IMR-90 (cell line): ENCODE results near the gene TMED6. TPM values are rescaled to one million over a fixed set of nuclear protein-coding genes. Genes with fewer than 3 reads are reported as not detected.
A peak's percentile ranks its signal among the peaks of the same experiment; 100 is the strongest.

Experiments
- ATAC-seq: fragments of 200-7000 bp; cut with Tn5 transposase; 2 replicates; pipeline ENCODE4 v1.9.1; 2020; ENCODE audit warnings: low read depth, mild to moderate bottlenecking, moderate library complexity
- BruUV-seq: library from RNA; stranded (reverse); fragments of 400-500 nt; replicated peaks from 2 replicates; lab custom pipeline; 2021; lab: Mats Ljungman, UMichigan
- CTCF ChIA-PET: fragments of 300-600 bp; formaldehyde crosslinking; extraction: SDS; loops from one replicate; lab custom pipeline; 2021; ENCODE audit warnings: antibody characterized with exemption; lab: Yijun Ruan, JAX
- POLR2A ChIA-PET: fragments of 300-600 bp; sonication (Branson Sonifier 250); formaldehyde crosslinking; loops from one replicate; lab custom pipeline; 2022; ENCODE audit warnings: antibody characterized with exemption; ENCODE audit not compliant: unreplicated experiment; lab: Charles Lee
- DNase-seq: peaks from one replicate; pipeline ENCODE4 v3.0.0; 2013
- H2AFZ ChIP-seq: replicated peaks from 2 replicates; pipeline ENCODE3; 2013; ENCODE audit warnings: low read length, mild to moderate bottlenecking; ENCODE audit not compliant: poor library complexity
- H2AK5ac ChIP-seq: 2 replicates; pipeline ENCODE4 v1.6.1; 2013; ENCODE audit warnings: low read depth, low read length, inconsistent platforms
- H2AK9ac ChIP-seq: replicated peaks from 2 replicates; pipeline ENCODE3; 2013; ENCODE audit warnings: mild to moderate bottlenecking, low read depth, low read length, moderate library complexity; ENCODE audit not compliant: poor library complexity
- H2BK120ac ChIP-seq: 2 replicates; pipeline ENCODE4 v1.6.1; 2013; ENCODE audit warnings: low read depth, low read length, inconsistent platforms
- H2BK15ac ChIP-seq: 3 replicates; pipeline ENCODE4 v1.6.1; 2013; ENCODE audit warnings: low read depth, low read length, inconsistent platforms
- H2BK20ac ChIP-seq: 2 replicates; pipeline ENCODE4 v1.6.1; 2013; ENCODE audit warnings: low read depth, mild to moderate bottlenecking, inconsistent platforms, low read length, moderate library complexity
- H2BK5ac ChIP-seq: 2 replicates; pipeline ENCODE4 v1.6.1; 2013; ENCODE audit warnings: mild to moderate bottlenecking, low read depth, low read length, inconsistent platforms; ENCODE audit not compliant: poor library complexity, severe bottlenecking
- H3K14ac ChIP-seq: replicated peaks from 2 replicates; pipeline ENCODE4 v1.6.1; 2013; ENCODE audit warnings: low read depth, low read length, inconsistent platforms
- H3K18ac ChIP-seq: 2 replicates; pipeline ENCODE4 v1.6.1; 2013; ENCODE audit warnings: low read depth, low read length, control low read depth
- H3K23ac ChIP-seq: 2 replicates; pipeline ENCODE4 v1.6.1; 2013; ENCODE audit warnings: low read depth, low read length, inconsistent platforms
- H3K27ac ChIP-seq: 2 replicates; pipeline ENCODE4 v1.5.1; 2013; ENCODE audit warnings: mild to moderate bottlenecking, control low read depth, low read length; ENCODE audit not compliant: insufficient read depth
- H3K27me3 ChIP-seq: 2 replicates; pipeline ENCODE4 v1.6.1; 2013; ENCODE audit warnings: low read length; ENCODE audit not compliant: control insufficient read depth, insufficient read depth
- H3K36me3 ChIP-seq: 2 replicates; pipeline ENCODE4 v1.6.1; 2013; ENCODE audit warnings: low read length, mixed read lengths; ENCODE audit not compliant: control insufficient read depth, insufficient read depth
- H3K4ac ChIP-seq: 2 replicates; pipeline ENCODE4 v1.6.1; 2013; ENCODE audit warnings: low read depth, low read length, inconsistent platforms
- H3K4me1 ChIP-seq: 2 replicates; pipeline ENCODE4 v1.6.1; 2013; ENCODE audit warnings: low read length, mixed read lengths; ENCODE audit not compliant: control insufficient read depth, insufficient read depth
- H3K4me2 ChIP-seq: 2 replicates; pipeline ENCODE4 v1.6.1; 2013; ENCODE audit warnings: low read depth, mild to moderate bottlenecking, control low read depth, low read length, moderate library complexity
- H3K4me3 ChIP-seq: 2 replicates; pipeline ENCODE4 v1.5.1; 2013; ENCODE audit warnings: low read depth, mild to moderate bottlenecking, control low read depth, low read length, moderate library complexity; ENCODE audit not compliant: insufficient read depth
- H3K56ac ChIP-seq: 2 replicates; pipeline ENCODE4 v1.6.1; 2013; ENCODE audit warnings: low read length, inconsistent platforms; ENCODE audit not compliant: insufficient read depth; ENCODE audit errors: extremely low read depth
- H3K79me1 ChIP-seq, 2 experiments: 2 replicates each; pipeline ENCODE4 v1.6.1; 2013; ENCODE audit warnings: low read length in 2 of 2, inconsistent platforms in 1 of 2, low read depth in 1 of 2
- H3K9ac ChIP-seq: 2 replicates; pipeline ENCODE4 v1.6.1; 2013; ENCODE audit warnings: low read depth, low read length, control low read depth
- H3K9me1 ChIP-seq: 2 replicates; pipeline ENCODE4 v1.6.1; 2013; ENCODE audit warnings: low read length, inconsistent platforms; ENCODE audit not compliant: insufficient read depth
- H3K9me3 ChIP-seq: 2 replicates; pipeline ENCODE4 v1.6.1; 2013; ENCODE audit warnings: low read length; ENCODE audit not compliant: control insufficient read depth, insufficient read depth
- H4K20me1 ChIP-seq: 2 replicates; pipeline ENCODE4 v1.6.1; 2013; ENCODE audit warnings: low read length, inconsistent platforms; ENCODE audit not compliant: insufficient read depth
- H4K5ac ChIP-seq: 2 replicates; pipeline ENCODE4 v1.6.1; 2013; ENCODE audit warnings: mild to moderate bottlenecking, low read depth, low read length, control low read depth
- H4K8ac ChIP-seq, 2 experiments: 2 replicates each; pipeline ENCODE4 v1.6.1; 2013; ENCODE audit warnings: low read depth in 2 of 2, low read length in 2 of 2, control low read depth in 1 of 2, inconsistent platforms in 1 of 2
- H4K91ac ChIP-seq: 2 replicates; pipeline ENCODE4 v1.6.1; 2013; ENCODE audit warnings: low read depth, low read length, inconsistent platforms; ENCODE audit not compliant: insufficient read depth
- CHD1 ChIP-seq: IDR thresholded peaks from 2 replicates; pipeline ENCODE4 v1.6.1; 2012; ENCODE audit warnings: low read depth, low read length, improper control_type of control experiment
- MXI1 ChIP-seq: IDR thresholded peaks from 2 replicates; pipeline ENCODE4 v1.6.1; 2012; ENCODE audit warnings: low read depth, mild to moderate bottlenecking, low read length, moderate library complexity, borderline replicate concordance
- NFE2L2 ChIP-seq: fragments of 150-350 bp; IDR thresholded peaks from 2 replicates; pipeline ENCODE4 v1.6.1; 2016; ENCODE audit warnings: low read depth, mild to moderate bottlenecking, low read length
- RCOR1 ChIP-seq: IDR thresholded peaks from 2 replicates; pipeline ENCODE4 v1.6.1; 2012; ENCODE audit warnings: mild to moderate bottlenecking, low read length, improper control_type of control experiment; ENCODE audit not compliant: insufficient replicate concordance
- WGBS, 2 experiments: methylation state at CpG; one replicate each; pipeline versions ENCODE4 v1.1.5 to v1.1.7; 2013; ENCODE audit warnings: missing lambda C conversion rate in 2 of 2; ENCODE audit not compliant: insufficient read length in 1 of 2; ENCODE audit errors: extremely low coverage in 2 of 2; 5-methylcytosine and 5-hydroxymethylcytosine counted together
- dilution Hi-C: fragments of 300-500 bp; cut with HindIII; formaldehyde crosslinking; loops from one replicate; pipeline ENCODE4 v1.14.3; 2018; ENCODE audit warnings: low sequenced_read_pairs; ENCODE audit not compliant: unreplicated experiment
- in situ Hi-C: fragments of 300-500 bp; cut with MboI; formaldehyde crosslinking; loops from 3 replicates; pipeline ENCODE4 v1.14.3; 2019; ENCODE audit warnings: low sequenced_read_pairs, inconsistent platforms, mixed read lengths
- intact Hi-C: fragments of 100-400 bp; cut with micrococcal nuclease; formaldehyde crosslinking; loops from 2 replicates; pipeline ENCODE4 v1.10.0; 2022
- polyA plus RNA-seq, 3 experiments: library from polyadenylated mRNA; depleted of rRNA; stranded (reverse); fragments of >200 nt; gene quantifications; 2 replicates each; pipeline ENCODE4 v1.2.3, GENCODE V29; 2012; ENCODE audit warnings: low replicate concordance in 1 of 3
- total RNA-seq: library from RNA; depleted of rRNA; stranded (reverse); fragments of >200 nt; gene quantifications from 2 replicates; pipeline ENCODE4 v1.2.3, GENCODE V29; 2012

TMED6 gene
- total and polyA plus RNA-seq, 2 of the 4 experiments (the other 2 are of a cell fraction) = 0.10 TPM; not detected in 1

DNA sequence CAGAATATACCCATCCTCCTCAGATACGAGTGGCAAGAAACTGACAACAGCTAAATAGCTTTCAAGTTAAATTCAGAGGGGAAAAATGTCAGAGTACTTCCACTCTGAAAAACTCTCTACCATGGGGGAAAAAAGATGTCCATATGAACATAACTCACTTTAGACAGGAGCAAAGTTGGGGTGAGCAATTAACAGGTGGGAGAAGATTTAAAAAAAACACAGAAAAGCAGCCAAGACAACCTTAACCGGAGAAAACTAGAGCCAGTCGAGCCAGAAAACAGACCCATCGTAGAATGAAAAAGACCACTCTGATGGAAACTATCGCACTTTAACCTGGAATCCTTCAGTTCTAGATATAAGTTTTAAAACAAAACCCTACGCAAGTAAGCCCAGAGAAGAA, 33.4 kb upstream of the TMED6 start (continued):
- TF ChIP-seq RCOR1 = no peak

DNA sequence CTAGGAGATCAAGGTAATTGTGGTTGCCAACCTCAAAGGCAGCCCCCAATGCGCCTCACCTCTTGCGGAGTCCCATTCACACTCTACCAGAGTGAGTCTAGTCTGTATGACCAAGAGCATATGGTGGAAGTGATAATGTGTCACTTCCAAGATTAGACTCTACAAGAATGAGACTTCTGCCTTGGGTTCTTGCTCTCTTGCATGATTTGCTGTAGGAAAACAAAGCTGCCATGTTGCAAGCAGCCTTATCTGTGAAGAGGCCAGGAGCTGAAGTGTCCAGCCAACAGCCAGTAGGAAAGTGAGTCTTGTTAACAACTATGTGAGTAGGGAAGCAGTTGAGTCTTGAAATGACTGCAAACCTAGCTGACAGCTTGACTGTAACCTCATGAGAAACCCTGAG, 30.8 kb upstream of the TMED6 start:
- no peaks in the 10 kb centered on the region for H4K20me1 ChIP-seq
- H2AK9ac ChIP-seq = no peak overlapping the region
- ATAC-seq (no peak), DNase-seq (peak; percentile 10)
- no peak overlapping the region for H4K8ac ChIP-seq
- no peak overlapping the region for H3K27ac ChIP-seq
- WGBS, 2 experiments = no CpG with 5 or more reads among the region's 2 CpGs
- H3K23ac ChIP-seq = no peak overlapping the region
- H3K4ac ChIP-seq = no peak overlapping the region
- CTCF ChIA-PET = no interaction called here
- POLR2A ChIA-PET = no interaction called here
- peaks cover 15% of the 10 kb centered on the region for H3K36me3 ChIP-seq
- H3K9me1 ChIP-seq = peaks cover 3% of the 10 kb centered on the region
- no peak overlapping the region for H3K4me3 ChIP-seq
- no peaks in the 10 kb centered on the region for H3K9me3 ChIP-seq
- no peaks in the 10 kb centered on the region for H3K27me3 ChIP-seq
- TF ChIP-seq MXI1 = no peak
- TF ChIP-seq NFE2L2 = no peak
- TF ChIP-seq CHD1 = no peak
- in situ Hi-C loops = no loop called here
- H2BK20ac ChIP-seq = no peak overlapping the region
- intact Hi-C loops = loop anchor here (5.0 kb wide), 1 partner anchor 375 kb away; no protein-coding TSS in a partner anchor
- H2AFZ ChIP-seq = no peak overlapping the region
- no peak overlapping the region for H3K14ac ChIP-seq
- H3K4me2 ChIP-seq = no peak overlapping the region
- no peak overlapping the region for H4K5ac ChIP-seq
- no peak overlapping the region for H2AK5ac ChIP-seq
- H3K4me1 ChIP-seq = no peaks in the 10 kb centered on the region; the same call in 1 of the 2 replicates
- BruUV-seq = no TSS peak
- dilution Hi-C loops = no loop called here
- H2BK5ac ChIP-seq = no peak overlapping the region
- no peak overlapping the region for H3K9ac ChIP-seq
- no peak overlapping the region for H3K18ac ChIP-seq
- H4K91ac ChIP-seq = no peak overlapping the region
- H2BK120ac ChIP-seq = no peak overlapping the region
- H3K79me1 ChIP-seq = peaks cover 26 to 35% of the 10 kb centered on the region in 2 experiments
- H2BK15ac ChIP-seq = no peak overlapping the region
- H3K56ac ChIP-seq = no peak overlapping the region
